ENCODE data around the gene CATSPER1. TPM values are rescaled to one million over a fixed set of nuclear protein-coding genes. Genes with fewer than 3 reads are reported as not detected.

Gene CATSPER1
- total RNA-seq, 1 donor from 2014 or later = not detected

- DNase-seq (ENCODE audit: low read depth, low spot score) = no peak
- Mint-ChIP-seq H3K27ac (ENCODE audit: unreplicated experiment) (no peak overlapping the region), H3K27me3 (ENCODE audit: low read depth) (no peaks in the 10 kb centered on the region), H3K4me1 (no peaks in the 10 kb centered on the region), H3K36me3 (ENCODE audit: low read depth) (peaks cover 52% of the 10 kb centered on the region), H3K9me3 (no peaks in the 10 kb centered on the region), H3K4me3 (no peak overlapping the region)
- no peak for TF ChIP-seq CTCF (conservative IDR thresholded peaks at IDR 0.05)
Measured at GRCh38 chr11:66062408-66062807, 36.1 kb upstream of the CATSPER1 start.

GRCh38 chr11:66061268-66061667 lies 35.0 kb upstream of the CATSPER1 start:
- no peak for DNase-seq (ENCODE audit: low read depth, low spot score)
- TF ChIP-seq CTCF (conservative IDR thresholded peaks at IDR 0.05) = no peak
- no peak overlapping the region for H3K27ac Mint-ChIP-seq (ENCODE audit: unreplicated experiment)
- no peaks in the 10 kb centered on the region for H3K27me3 Mint-ChIP-seq (ENCODE audit: low read depth)
- peaks cover 44% of the 10 kb centered on the region for H3K36me3 Mint-ChIP-seq (ENCODE audit: low read depth)
- H3K9me3 Mint-ChIP-seq = no peaks in the 10 kb centered on the region
- H3K4me1 Mint-ChIP-seq = no peaks in the 10 kb centered on the region
- H3K4me3 Mint-ChIP-seq = no peak overlapping the region

GRCh38 chr11:66059966-66060680 lies 33.8 kb upstream of the CATSPER1 start:
- Mint-ChIP-seq H3K36me3 (ENCODE audit: low read depth) (peaks cover 42% of the 10 kb centered on the region), H3K4me3 (no peak overlapping the region), H3K27me3 (ENCODE audit: low read depth) (no peaks in the 10 kb centered on the region), H3K27ac (ENCODE audit: unreplicated experiment) (no peak overlapping the region), H3K4me1 (no peaks in the 10 kb centered on the region), H3K9me3 (no peaks in the 10 kb centered on the region)
- DNase-seq (ENCODE audit: low read depth, low spot score) = no peak
- TF ChIP-seq CTCF (conservative IDR thresholded peaks at IDR 0.05) = no peak

DNA sequence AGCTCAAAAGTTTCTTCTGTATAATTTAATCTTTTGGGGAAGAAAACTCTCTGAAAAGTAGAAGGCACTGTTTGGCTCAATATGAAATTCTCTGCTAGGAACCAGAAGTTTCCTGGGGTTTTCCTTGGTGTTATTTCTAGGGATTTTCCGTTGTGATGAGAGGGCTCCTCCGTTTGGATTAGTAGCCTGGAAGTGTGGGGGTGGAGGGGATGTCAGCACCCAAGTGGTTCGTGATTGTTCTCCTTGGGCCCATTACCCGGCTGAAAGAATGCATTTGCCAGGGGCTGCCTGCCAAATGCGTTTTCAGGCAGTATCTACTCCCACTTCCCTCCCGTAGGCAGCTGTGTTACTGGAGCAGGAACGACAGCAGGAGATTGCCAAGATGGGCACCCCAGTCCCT lies 30.2 kb upstream of the CATSPER1 start:
- no peak for TF ChIP-seq CTCF (conservative IDR thresholded peaks at IDR 0.05)
- no peak for DNase-seq (ENCODE audit: low read depth, low spot score)
- peaks cover 30% of the 10 kb centered on the region for H3K36me3 Mint-ChIP-seq (ENCODE audit: low read depth)
- no peak overlapping the region for H3K27ac Mint-ChIP-seq (ENCODE audit: unreplicated experiment)
- peaks cover 20% of the 10 kb centered on the region for H3K4me1 Mint-ChIP-seq
- H3K27me3 Mint-ChIP-seq (ENCODE audit: low read depth) = no peaks in the 10 kb centered on the region
- H3K9me3 Mint-ChIP-seq = no peaks in the 10 kb centered on the region
- H3K4me3 Mint-ChIP-seq = peak overlapping the region; percentile 31

DNA sequence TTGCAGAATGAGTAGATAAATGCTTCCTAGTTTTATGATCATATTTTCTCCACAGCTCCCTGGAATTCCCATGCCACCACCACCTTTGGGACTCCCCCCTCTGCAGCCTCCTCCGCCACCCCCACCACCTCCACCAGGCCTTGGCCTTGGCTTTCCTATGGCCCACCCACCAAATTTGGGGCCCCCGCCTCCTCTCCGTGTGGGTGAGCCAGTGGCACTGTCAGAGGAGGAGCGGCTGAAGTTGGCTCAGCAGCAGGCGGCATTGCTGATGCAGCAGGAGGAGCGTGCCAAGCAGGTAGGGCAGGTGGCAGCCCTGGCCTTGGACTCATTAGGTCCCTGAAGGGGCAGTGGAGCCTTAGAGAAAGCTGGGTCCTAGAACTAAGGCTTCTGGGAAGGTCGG lies 28.7 kb upstream of the CATSPER1 start:
- Mint-ChIP-seq H3K9me3 (no peaks in the 10 kb centered on the region), H3K4me1 (peaks cover 30% of the 10 kb centered on the region), H3K4me3 (peak overlapping the region; percentile 81), H3K36me3 (ENCODE audit: low read depth) (peaks cover 21% of the 10 kb centered on the region), H3K27ac (ENCODE audit: unreplicated experiment) (no peak overlapping the region), H3K27me3 (ENCODE audit: low read depth) (no peaks in the 10 kb centered on the region)
- no peak for TF ChIP-seq CTCF (conservative IDR thresholded peaks at IDR 0.05)
- no peak for DNase-seq (ENCODE audit: low read depth, low spot score)
